Measurements from ENCODE around the gene MFN2. TPM values are rescaled to one million over a fixed set of nuclear protein-coding genes. Genes with fewer than 3 reads are reported as not detected.

The MFN2 gene
- total RNA-seq, 2 donors from 2014 or later = 20.1 to 20.8 TPM

GRCh38 chr1:11942280-11942679, 38.0 kb upstream of the MFN2 start:
- no peak for TF ChIP-seq CTCF (IDR thresholded peaks at IDR 0.05)
- TF ChIP-seq POLR2A (IDR thresholded peaks at IDR 0.05) = no peak
- H3K27me3 ChIP-seq = no peaks in the 10 kb centered on the region
- intact Hi-C loops (cut with DNase I) = no loop called here
- H3K4me1 ChIP-seq = peaks cover 6% of the 10 kb centered on the region
- no peak for ATAC-seq
- 83 to 89% methylated on average over 3 to 4 of the region's 4 CpGs for WGBS, 2 donors
- DNase-seq = no peak
- no peak overlapping the region for H3K4me3 ChIP-seq
- no peaks in the 10 kb centered on the region for H3K36me3 ChIP-seq (replicated peaks in 1 of 2; ENCODE audit: insufficient read depth in 1 of 2, low read depth in 2 of 2)
- no peaks in the 10 kb centered on the region for H3K9me3 ChIP-seq
- no peak overlapping the region for H3K27ac ChIP-seq

DNA sequence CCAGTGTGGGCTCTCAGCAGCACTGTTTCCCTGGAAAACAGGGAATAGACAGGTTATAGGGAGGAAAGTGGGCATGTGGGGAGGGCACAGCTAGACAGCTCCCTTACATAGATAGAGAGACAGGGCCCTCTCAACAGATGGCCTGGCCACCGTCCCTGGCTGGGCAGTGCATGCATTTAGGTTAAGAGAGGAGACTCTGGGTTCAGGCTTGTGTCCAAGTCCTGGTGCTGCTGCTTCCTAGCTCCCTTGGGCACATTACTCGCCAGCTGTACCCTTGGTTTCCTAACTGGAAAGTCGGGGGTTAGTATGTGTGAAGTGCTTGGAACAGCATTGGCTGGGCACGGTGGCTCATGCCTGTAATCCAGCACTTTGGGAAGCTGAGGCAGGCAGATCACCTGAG, 36.6 kb upstream of the MFN2 start:
- no peak for ATAC-seq
- no peak for DNase-seq
- intact Hi-C loops (cut with DNase I) = no loop called here
- Histone ChIP-seq H3K4me3 (no peak overlapping the region), H3K9me3 (no peaks in the 10 kb centered on the region), H3K27me3 (no peaks in the 10 kb centered on the region), H3K36me3 (replicated peaks in 1 of 2; ENCODE audit: insufficient read depth in 1 of 2, low read depth in 2 of 2) (no peaks in the 10 kb centered on the region), H3K27ac (no peak overlapping the region), H3K4me1 (peaks cover 6% of the 10 kb centered on the region)
- WGBS, 2 donors = 84 to 87% methylated on average over 3 to 4 of the region's 4 CpGs
- TF ChIP-seq POLR2A (IDR thresholded peaks at IDR 0.05) (no peak), CTCF (IDR thresholded peaks at IDR 0.05) (no peak)

- no peaks in the 10 kb centered on the region for H3K36me3 ChIP-seq (replicated peaks in 1 of 2; ENCODE audit: insufficient read depth in 1 of 2, low read depth in 2 of 2)
- no peak for ATAC-seq
- no peak overlapping the region for H3K27ac ChIP-seq
- 81 to 82% methylated on average over 9 to 12 of the region's 12 CpGs for WGBS, 2 donors
- TF ChIP-seq CTCF (IDR thresholded peaks at IDR 0.05) (no peak), POLR2A (IDR thresholded peaks at IDR 0.05) (no peak)
- intact Hi-C loops (cut with DNase I) = no loop called here
- H3K4me1 ChIP-seq = peaks cover 6% of the 10 kb centered on the region
- no peaks in the 10 kb centered on the region for H3K27me3 ChIP-seq
- no peaks in the 10 kb centered on the region for H3K9me3 ChIP-seq
- DNase-seq = no peak
- H3K4me3 ChIP-seq = no peak overlapping the region
These were observed 35.8 kb upstream of the MFN2 start for GRCh38 chr1:11944358-11944931.

- intact Hi-C loops (cut with DNase I) = no loop called here
- TF ChIP-seq POLR2A (IDR thresholded peaks at IDR 0.05) (no peak), CTCF (IDR thresholded peaks at IDR 0.05) (no peak)
- WGBS, 2 donors = 76 to 79% methylated on average over 3 of the region's 3 CpGs
These were observed 33.6 kb upstream of the MFN2 start for GRCh38 chr1:11946647-11947046.

DNA sequence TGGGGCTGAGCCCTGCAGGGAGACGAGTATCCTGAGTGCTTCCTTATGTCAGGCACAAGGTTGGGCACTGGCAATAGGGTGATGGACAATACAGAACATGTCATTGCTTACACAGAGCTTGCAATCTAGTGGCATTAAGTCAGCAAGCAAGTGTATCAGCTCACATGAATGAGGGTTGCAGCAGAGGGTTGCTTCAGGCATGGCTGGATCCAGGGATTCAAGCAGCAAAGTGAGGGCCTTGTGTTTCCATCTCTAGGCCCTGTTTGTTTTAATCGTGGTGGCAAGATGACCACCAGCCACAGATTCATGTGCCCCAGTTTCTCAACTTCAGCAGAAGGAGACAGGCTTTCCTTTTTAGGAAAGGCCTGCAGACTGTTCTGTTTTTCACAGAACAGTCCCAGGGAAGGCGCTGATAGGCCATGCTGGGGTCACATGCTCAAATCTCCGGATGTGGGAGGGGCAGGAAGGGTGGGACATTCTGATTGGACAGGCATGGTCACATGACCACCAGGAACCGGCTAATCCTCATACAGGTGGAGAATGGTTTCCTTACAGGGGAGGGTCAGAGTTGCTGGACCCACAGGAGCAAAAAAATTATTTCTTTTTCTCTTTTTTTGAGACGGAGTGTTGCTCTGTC, 31.3 kb upstream of the MFN2 start:
- Histone ChIP-seq H3K9me3 (no peaks in the 10 kb centered on the region), H3K36me3 (replicated peaks in 1 of 2; ENCODE audit: insufficient read depth in 1 of 2, low read depth in 2 of 2) (no peaks in the 10 kb centered on the region), H3K27ac (no peak overlapping the region), H3K27me3 (no peaks in the 10 kb centered on the region), H3K4me3 (no peak overlapping the region), H3K4me1 (no peaks in the 10 kb centered on the region)
- no peak for TF ChIP-seq CTCF (IDR thresholded peaks at IDR 0.05)
- no peak for TF ChIP-seq POLR2A (IDR thresholded peaks at IDR 0.05)
- intact Hi-C loops (cut with DNase I) = no loop called here
- DNase-seq (no peak), ATAC-seq (no peak)
- 86 to 88% methylated on average over 6 of the region's 6 CpGs for WGBS, 2 donors

More at GRCh38 chr1:11946647-11947046, 33.6 kb upstream of the MFN2 start:
- no peak overlapping the region for H3K27ac ChIP-seq
- H3K4me1 ChIP-seq = no peaks in the 10 kb centered on the region
- no peaks in the 10 kb centered on the region for H3K27me3 ChIP-seq
- H3K9me3 ChIP-seq = no peaks in the 10 kb centered on the region
- no peak for DNase-seq
- no peak for ATAC-seq
- H3K4me3 ChIP-seq = no peak overlapping the region
- no peaks in the 10 kb centered on the region for H3K36me3 ChIP-seq (replicated peaks in 1 of 2; ENCODE audit: insufficient read depth in 1 of 2, low read depth in 2 of 2)
